ENCODE data around the gene SDSL. TPM values are rescaled to one million over a fixed set of nuclear protein-coding genes. Genes with fewer than 3 reads are reported as not detected.

SDSL gene
- polyA plus RNA-seq, 1 donor from 2014 or later, result 0.43 TPM

DNA sequence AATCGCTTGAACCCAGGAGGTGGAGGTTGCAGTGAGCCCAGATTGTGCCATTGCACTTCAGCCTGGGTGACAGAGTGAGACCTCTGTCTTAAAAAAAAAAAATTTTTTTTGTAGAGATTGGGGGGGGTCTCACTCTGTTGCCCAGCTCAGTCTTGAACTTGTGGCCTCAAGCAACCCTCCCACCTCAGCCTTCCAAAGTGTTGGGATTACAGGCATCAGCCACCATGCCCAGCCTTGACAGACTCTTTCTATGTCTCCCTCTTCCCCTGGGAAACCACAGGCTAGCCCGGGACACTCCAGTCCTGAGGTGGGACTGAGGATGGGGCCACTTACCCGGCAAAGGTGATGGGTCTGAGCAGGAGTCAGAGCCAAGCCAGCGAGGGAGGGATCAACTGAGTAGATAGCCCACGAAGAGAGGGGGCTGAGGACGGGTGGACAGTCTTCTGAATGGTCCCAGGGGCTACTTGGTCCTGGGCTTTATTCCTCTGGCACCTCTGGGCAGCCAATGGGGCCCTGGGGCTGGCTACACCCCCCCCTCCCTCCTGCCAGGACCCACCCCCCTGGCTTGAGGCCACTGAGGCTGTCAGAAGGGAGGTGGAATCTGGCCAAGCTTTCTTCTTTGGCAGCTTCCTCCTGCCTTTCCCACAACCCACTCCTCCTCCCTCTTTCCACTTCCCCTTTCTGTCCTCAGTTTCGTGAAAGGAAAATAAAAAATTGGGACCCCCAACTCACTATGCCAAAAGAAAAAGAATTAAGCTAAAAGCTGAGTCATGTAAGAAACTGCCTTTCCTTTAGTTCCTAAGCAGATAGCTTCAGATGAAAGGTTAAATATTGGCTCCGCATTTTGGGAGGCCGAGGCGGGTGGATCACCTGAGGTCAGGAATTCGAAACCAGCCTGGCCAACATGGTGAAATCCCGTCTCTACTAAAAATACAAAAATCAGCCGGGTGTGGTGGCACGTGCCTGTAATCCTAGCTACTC is 18.5 kb upstream of the SDSL start, which contains the start of gene SDS:
Gene SDS, minus strand, starts transcription at position 453 of the 981 bp plus-strand sequence. CDS start 4,179 bp downstream, outside the sequence.
- no peak within 1 kb of the TSS for H3K27ac Mint-ChIP-seq
- no peaks in the 10 kb centered on the region for H3K36me3 Mint-ChIP-seq
- peaks cover 0 to 2% (median 2%) of the 10 kb centered on the region in 3 donors for H3K4me1 Mint-ChIP-seq
- no peaks in the 10 kb centered on the region for H3K9me3 Mint-ChIP-seq
- peaks cover 8% of the 10 kb centered on the region for H3K27me3 Mint-ChIP-seq
- H3K4me3 Mint-ChIP-seq, result no peak within 1 kb of the TSS

GRCh38 chr12:113405694-113406093 is 16.5 kb upstream of the SDSL start:
- Mint-ChIP-seq H3K27ac (no peak overlapping the region), H3K36me3 (no peaks in the 10 kb centered on the region), H3K4me3 (no peak overlapping the region), H3K27me3 (peaks cover 13% of the 10 kb centered on the region), H3K4me1 (peaks cover 0 to 2% (median 2%) of the 10 kb centered on the region in 3 donors), H3K9me3 (no peaks in the 10 kb centered on the region)

DNA sequence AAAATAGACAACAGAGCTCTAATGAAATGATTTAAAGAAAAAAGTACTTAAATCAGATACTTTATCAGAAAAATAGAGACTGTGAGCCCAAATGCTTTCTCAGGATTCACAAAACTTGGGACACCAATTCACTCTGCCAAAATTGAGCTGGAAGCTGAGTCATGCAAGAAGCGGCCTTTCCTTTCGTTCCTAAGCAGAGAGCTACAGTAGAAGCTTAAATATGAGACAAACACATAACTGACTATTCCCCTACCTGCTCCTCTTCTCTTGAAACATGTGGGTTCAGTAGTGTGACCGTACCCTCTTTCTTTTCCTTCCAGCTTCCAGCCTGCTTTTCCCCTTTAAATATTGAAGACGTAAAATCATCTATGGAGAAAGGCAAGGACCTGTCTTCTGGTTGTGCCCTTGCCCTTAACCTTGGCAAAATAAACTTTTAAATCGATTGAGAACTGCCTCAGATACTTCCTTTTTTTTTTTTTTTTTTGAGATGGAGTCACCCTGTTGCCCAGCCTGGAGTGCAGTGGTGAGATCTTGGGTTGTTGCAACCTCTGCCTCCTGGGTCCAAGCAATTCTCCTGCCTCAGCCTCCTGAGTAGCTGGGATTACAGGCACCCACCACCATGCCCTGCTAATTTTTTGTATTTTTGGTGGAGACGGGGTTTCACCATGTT is 14.1 kb upstream of the SDSL start:
- Mint-ChIP-seq H3K27ac (no peak overlapping the region), H3K27me3 (peaks cover 16% of the 10 kb centered on the region), H3K4me3 (no peak overlapping the region), H3K36me3 (no peaks in the 10 kb centered on the region), H3K4me1 (peaks cover 0 to 2% (median 2%) of the 10 kb centered on the region in 3 donors), H3K9me3 (peaks cover 0 to 2% (median 0%) of the 10 kb centered on the region in 3 donors)

GRCh38 chr12:113408756-113409298 is 13.4 kb upstream of the SDSL start:
- Mint-ChIP-seq H3K27me3 (peaks cover 14% of the 10 kb centered on the region), H3K9me3 (peaks cover 0 to 2% (median 0%) of the 10 kb centered on the region in 3 donors), H3K4me3 (no peak overlapping the region), H3K27ac (no peak overlapping the region), H3K4me1 (peaks cover 0 to 2% (median 2%) of the 10 kb centered on the region in 3 donors), H3K36me3 (no peaks in the 10 kb centered on the region)

GRCh38 chr12:113409462-113410124 is 12.6 kb upstream of the SDSL start:
- Mint-ChIP-seq H3K9me3 (peaks cover 0 to 2% (median 0%) of the 10 kb centered on the region in 3 donors), H3K27me3 (peaks cover 12% of the 10 kb centered on the region), H3K4me1 (no peaks in the 10 kb centered on the region), H3K4me3 (no peak overlapping the region), H3K27ac (no peak overlapping the region), H3K36me3 (no peaks in the 10 kb centered on the region)

DNA sequence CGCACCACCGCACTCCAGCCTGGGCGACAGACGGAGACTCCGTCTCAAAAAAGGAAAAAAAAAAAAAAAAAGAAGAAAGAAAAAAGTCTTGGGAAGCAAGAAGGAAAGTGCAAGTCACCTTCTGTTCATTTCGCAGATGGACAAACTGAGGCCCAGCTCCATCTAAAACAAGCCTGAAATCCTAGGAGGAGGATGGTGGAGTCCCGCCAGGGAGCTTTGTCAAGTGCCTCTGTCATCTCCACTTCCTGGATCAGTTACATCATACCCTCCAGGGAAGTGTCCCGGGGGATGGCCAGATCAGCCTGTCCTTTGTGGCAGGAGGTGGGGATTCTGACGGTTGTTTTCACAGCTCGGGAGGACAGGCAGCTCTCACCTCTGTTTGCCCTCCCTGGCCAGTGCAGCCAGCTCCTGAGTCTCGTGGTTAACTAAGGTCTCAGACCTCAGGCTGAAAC is 8.7 kb upstream of the SDSL start:
- H3K4me3 Mint-ChIP-seq, result no peak overlapping the region
- peaks cover 13% of the 10 kb centered on the region for H3K27me3 Mint-ChIP-seq
- H3K4me1 Mint-ChIP-seq, result peaks cover 0 to 6% (median 6%) of the 10 kb centered on the region in 3 donors
- peaks cover 2% of the 10 kb centered on the region for H3K36me3 Mint-ChIP-seq
- no peak overlapping the region for H3K27ac Mint-ChIP-seq
- H3K9me3 Mint-ChIP-seq, result peaks cover 0 to 2% (median 0%) of the 10 kb centered on the region in 3 donors

DNA sequence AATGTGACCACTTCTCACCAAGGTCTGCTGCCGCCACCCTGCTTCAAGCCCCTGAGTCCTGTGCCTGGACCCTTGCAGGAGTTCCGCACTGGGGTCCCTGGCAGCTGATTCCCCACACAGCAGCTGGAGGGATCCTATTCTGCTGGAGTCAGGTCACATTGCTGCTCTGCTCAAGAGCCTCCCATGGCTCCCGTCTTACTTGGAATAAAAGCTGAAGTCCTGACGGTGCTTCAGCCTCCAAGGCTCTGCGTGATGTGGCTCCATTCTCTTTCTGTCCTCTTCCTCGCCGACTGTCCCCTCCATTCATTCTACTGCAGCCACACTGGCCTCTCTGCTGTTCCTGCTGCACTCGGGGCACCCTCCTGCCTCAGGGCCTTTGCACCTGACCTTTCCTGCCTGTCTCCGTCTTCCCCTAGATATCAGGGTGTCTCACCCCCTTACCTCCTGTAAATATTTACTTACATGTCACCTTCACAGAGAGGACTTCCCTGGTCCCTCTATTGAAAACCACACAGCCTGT is 7.6 kb upstream of the SDSL start:
- peaks cover 0 to 6% (median 6%) of the 10 kb centered on the region in 3 donors for H3K4me1 Mint-ChIP-seq
- H3K27me3 Mint-ChIP-seq, result peaks cover 11% of the 10 kb centered on the region
- H3K36me3 Mint-ChIP-seq, result peaks cover 2% of the 10 kb centered on the region
- H3K9me3 Mint-ChIP-seq, result peaks cover 0 to 2% (median 0%) of the 10 kb centered on the region in 3 donors
- no peak overlapping the region for H3K27ac Mint-ChIP-seq
- H3K4me3 Mint-ChIP-seq, result no peak overlapping the region

GRCh38 chr12:113416091-113416754 is 6.0 kb upstream of the SDSL start:
- peak overlapping the region in 2 of 3 donors; percentile 45 to 86 for H3K27ac Mint-ChIP-seq
- peaks cover 2% of the 10 kb centered on the region for H3K36me3 Mint-ChIP-seq
- peaks cover 0 to 6% (median 6%) of the 10 kb centered on the region in 3 donors for H3K4me1 Mint-ChIP-seq
- no peak overlapping the region for H3K4me3 Mint-ChIP-seq
- peaks cover 4% of the 10 kb centered on the region for H3K27me3 Mint-ChIP-seq
- H3K9me3 Mint-ChIP-seq, result peaks cover 0 to 2% (median 0%) of the 10 kb centered on the region in 3 donors

GRCh38 chr12:113418213-113418879 is 3.8 kb upstream of the SDSL start:
- Mint-ChIP-seq H3K27me3 (peaks cover 2% of the 10 kb centered on the region), H3K4me1 (peaks cover 8 to 14% (median 12%) of the 10 kb centered on the region in 3 donors), H3K27ac (no peak overlapping the region), H3K36me3 (peaks cover 2% of the 10 kb centered on the region), H3K4me3 (no peak overlapping the region), H3K9me3 (no peaks in the 10 kb centered on the region)

- H3K4me1 Mint-ChIP-seq, result peaks cover 8 to 12% (median 10%) of the 10 kb centered on the region in 3 donors
- no peak overlapping the region for H3K4me3 Mint-ChIP-seq
- H3K27ac Mint-ChIP-seq, result no peak overlapping the region
- H3K27me3 Mint-ChIP-seq, result peaks cover 8% of the 10 kb centered on the region
- H3K36me3 Mint-ChIP-seq, result no peaks in the 10 kb centered on the region
- no peaks in the 10 kb centered on the region for H3K9me3 Mint-ChIP-seq
These were observed 1.1 kb upstream of the SDSL start for GRCh38 chr12:113420996-113421595.

DNA sequence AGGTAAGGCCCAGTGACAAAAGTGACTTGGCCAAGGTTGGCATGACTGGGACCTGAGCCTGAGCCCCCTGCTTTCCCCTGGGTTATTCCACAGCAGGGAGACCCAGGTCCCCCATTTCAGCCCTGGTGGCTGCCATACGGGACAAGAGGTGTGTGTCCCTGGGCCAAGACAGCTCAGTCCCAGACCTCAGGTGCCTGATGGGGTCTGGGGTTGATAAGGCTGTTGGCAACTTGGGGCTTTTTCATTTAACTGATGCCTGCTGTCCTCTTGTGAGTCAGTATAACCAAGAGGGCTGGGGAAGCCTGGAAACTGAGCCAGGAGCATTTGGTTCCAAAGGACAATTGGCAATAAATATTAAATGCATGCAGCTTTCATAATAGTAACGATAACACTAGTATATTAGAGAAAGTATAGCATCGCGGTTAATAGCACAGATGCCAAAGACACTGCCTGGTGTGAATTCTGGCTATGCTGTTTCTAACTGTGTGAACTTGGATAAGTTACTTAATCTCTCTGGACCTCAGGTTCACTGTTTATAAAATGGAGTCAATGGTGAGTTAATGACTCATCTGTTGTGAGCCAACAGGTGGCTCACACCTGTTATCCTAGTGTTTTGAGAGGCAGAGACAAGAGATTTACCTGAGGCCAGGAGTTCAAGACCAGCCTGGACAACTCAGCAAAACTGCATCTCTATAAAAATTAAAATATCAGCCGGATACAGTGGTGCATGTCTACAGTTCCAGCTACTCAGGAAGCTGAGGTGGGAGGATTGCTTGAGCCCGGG is 898 bp downstream of the SDSL start:
- H3K4me3 Mint-ChIP-seq, result no peak overlapping the region
- peaks cover 22% of the 10 kb centered on the region for H3K27me3 Mint-ChIP-seq
- H3K36me3 Mint-ChIP-seq, result no peaks in the 10 kb centered on the region
- H3K9me3 Mint-ChIP-seq, result no peaks in the 10 kb centered on the region
- peaks cover 8 to 13% (median 10%) of the 10 kb centered on the region in 3 donors for H3K4me1 Mint-ChIP-seq
- H3K27ac Mint-ChIP-seq, result no peak overlapping the region

DNA sequence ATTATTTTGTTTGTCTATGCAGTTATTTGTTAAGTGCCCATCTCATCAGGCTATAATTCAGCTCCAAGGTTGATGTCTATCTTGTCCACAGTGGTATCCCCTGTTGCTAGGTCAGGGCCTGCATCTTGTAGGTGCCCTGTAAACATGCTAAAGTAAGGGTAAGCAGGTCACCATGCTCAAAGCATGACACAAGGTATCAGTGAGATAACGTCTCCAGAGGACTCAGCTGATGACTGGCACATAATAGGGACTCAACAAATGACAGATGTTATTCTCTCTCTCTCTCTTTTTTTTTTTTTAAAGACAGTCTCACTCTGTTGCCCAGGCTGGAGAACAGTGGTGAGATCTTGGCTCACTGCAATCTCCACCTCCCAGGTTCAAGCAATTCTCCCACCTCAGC is 2.3 kb downstream of the SDSL start:
- Mint-ChIP-seq H3K27me3 (peaks cover 24% of the 10 kb centered on the region), H3K9me3 (no peaks in the 10 kb centered on the region), H3K4me1 (peaks cover 8 to 13% (median 10%) of the 10 kb centered on the region in 3 donors), H3K27ac (peak overlapping the region in 1 of 3 donors; percentile 0), H3K36me3 (no peaks in the 10 kb centered on the region), H3K4me3 (no peak overlapping the region)
